Activated CD4-positive, alpha-beta T cell treated with anti-CD3 and anti-CD28 coated beads for 24 hours (primary cell): ENCODE results near the gene RTL1.

ENCODE experiments used
- DNase-seq, 2 donors: peaks; one replicate each; pipeline ENCODE4 v3.0.0-alpha.2; 2020; ENCODE audit warnings: low read depth in 2 of 2

RTL1 gene

GRCh38 chr14:100898935-100899883 is 4.3 kb downstream of the RTL1 start:
- DNase-seq = no peak

DNA sequence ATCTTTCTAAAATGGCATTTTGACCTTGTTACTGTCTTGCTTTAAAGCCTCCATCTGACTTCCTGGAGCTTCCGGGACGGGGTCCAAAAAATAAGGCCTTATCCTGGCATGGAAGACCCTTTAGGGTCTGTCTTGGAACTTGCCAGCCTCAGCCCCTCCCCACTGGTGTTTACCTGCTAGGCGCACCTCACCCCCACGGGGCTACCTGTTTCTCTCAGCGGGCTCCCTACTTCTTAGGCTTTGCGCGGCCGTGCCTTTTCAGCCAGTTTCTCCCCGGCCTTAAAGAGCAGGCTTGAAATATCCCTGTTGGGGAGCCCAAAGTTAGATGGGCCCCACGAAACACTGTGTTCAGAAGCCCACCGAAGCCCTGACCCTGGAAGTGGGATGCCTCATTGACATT is 5.1 kb downstream of the RTL1 start:
- no peak for DNase-seq

GRCh38 chr14:100896369-100897060 is 7.0 kb downstream of the RTL1 start:
- DNase-seq = no peak

GRCh38 chr14:100895411-100895810 is 8.1 kb downstream of the RTL1 start:
- no peak for DNase-seq

- no peak for DNase-seq
Observed at GRCh38 chr14:100894416-100894815, 9.1 kb downstream of the RTL1 start.

GRCh38 chr14:100893760-100894159 is 9.8 kb downstream of the RTL1 start:
- no peak for DNase-seq

- no peak for DNase-seq
Observed at GRCh38 chr14:100893228-100893601, 10.3 kb downstream of the RTL1 start.

GRCh38 chr14:100892496-100893227 is 10.9 kb downstream of the RTL1 start:
- no peak for DNase-seq

- no peak for DNase-seq
Observed at GRCh38 chr14:100891501-100892445, 11.7 kb downstream of the RTL1 start.

DNA sequence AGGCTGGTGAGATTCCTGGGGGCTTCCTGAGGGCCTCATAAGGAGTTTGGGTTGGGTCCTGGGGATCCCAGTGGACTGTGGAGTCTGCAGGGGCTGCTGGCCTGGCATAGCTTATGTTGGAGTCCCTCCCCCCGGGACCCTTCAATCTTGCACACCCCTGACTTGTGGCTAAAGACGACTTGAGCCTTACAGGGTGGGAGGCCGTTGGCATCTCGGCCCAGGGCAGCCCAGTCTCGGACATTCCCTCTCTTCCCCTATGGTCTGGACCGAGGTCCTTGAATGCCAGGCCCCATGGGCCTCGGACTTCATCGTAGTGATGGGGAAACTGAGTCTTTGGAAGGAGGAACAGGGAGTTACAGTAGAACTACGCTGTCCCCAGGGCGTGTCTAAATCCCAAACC is 12.5 kb downstream of the RTL1 start:
- DNase-seq = no peak

DNA sequence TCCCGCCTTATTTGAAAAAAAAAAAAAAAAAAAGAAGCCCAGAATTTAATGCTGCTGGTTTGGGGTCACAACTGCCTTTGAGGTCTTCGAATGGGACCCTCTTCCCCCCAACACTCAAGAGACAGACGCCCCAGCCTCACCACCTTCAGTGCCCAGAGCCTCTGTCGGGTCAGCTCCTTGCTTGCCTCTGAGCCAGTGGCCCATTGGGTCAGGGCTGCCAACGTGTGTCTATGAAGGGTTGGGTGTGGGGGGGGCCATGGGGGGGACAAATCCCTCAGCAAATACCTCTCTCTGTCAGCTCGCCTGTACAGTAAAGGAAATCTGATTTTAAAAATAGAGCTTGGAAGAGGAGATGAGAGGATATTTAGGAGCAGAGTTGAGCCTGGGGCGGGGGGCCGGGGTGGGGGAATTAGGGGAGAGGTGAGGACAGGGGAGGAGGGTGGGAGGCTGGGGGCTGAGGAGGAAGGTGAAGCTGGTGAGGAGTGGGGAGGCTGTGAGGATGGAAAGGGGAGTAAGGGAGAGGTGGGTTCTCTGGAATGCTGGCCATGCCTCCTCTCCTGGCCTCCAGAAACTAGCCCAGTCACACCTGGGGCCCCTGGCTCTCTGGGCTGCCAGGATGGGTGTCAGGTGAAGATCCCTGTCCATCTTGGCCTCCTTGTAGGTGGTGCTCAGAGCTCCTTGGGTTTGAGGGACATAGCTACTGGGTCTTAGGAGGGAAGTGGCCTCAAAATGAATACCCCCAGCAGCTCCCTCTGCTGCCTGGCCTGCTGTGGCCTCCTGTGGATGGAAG is 13.3 kb downstream of the RTL1 start:
- DNase-seq = no peak

GRCh38 chr14:100889641-100890040 is 13.9 kb downstream of the RTL1 start:
- no peak for DNase-seq

- no peak for DNase-seq
Observed at GRCh38 chr14:100888789-100889315, 14.7 kb downstream of the RTL1 start.

GRCh38 chr14:100887728-100888335 is 15.7 kb downstream of the RTL1 start:
- DNase-seq = no peak

GRCh38 chr14:100885617-100886016 is 17.9 kb downstream of the RTL1 start:
- DNase-seq = no peak

DNA sequence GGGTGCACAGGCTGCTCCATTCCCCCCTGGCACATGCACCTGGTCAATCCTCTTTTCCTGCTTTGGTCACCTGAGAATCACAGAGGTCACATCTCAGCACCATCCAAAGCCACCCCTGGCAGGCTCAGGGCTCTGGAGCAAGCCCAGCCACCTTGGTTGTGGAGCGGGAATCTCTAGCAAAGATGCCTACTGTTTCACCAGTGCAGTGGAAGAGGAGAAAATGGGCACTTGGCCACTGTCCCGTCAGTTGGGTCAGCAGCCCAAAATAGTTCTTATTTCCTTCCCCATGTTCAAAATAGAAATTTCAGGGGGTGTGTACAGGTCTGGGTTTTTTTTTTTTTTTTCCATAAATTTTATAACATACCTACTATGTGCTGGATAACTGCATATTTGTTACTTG is 18.3 kb downstream of the RTL1 start:
- no peak for DNase-seq

DNA sequence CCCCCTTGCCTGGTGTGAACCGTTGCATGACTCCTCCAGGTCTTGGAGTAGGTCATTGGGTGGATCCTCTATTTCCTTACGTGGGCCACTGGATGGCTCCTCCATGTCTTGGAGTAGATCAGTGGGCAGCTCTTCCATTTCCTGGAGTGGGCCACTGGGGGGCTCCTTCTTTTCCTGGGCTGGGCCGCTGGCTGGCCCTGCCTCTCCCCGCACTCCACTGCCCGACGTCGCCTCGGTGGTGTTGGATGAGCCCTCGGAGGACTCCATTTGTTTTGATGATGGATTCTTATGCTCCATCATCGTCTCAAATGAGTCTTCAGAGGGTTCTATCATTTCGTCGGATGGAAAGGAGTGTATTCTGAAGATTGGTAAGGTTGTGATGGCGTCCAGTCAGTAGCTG is 19.1 kb downstream of the RTL1 start:
- DNase-seq = no peak

GRCh38 chr14:100883789-100884101 is 19.8 kb downstream of the RTL1 start:
- DNase-seq = no peak

DNA sequence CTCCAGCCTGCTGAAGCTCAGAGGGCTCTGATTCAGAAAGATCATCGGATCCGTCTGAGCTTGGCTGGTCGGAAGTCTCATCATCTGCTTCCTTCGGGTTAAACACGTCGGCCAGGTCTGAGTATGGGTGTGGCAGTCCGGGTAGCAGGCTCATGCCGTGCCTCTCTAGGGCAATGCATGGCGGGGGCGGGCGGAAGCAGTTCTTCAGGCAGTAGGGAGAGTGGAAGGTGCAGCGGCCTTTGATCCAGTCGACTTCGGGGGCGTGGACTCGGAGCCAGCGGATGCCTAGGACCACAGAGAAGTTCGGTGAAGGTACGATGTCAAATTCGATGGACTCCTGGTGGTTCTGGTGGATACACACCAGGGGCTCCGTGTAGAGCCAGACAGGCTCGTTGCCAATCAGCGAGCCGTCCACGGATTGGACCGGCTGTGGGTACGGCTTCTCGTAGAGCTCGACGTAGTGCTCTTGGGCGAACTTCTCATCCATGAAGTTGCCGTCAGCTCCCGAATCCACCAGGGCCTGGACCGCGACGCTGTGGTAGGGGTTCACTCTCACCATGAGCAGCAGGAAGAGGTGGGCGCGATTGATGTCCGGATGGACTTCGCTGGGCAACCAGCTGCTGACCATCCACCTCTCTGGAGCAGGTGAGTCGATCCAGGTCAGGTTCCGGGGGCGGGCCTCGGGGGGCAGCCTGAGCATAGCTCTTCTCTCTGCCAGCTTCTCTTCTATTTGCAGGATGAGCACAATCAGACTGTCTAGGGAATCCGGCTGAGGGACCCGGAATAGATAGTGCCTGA is 20.3 kb downstream of the RTL1 start:
- no peak for DNase-seq
